HEK293 (cell line): ENCODE data around the gene BCL2L11.

Experiments
- CTCF ChIA-PET: fragments of 350-600 bp; formaldehyde crosslinking; extraction: SDS; loops from one replicate; lab custom pipeline; 2021; ENCODE audit warnings: antibody characterized with exemption; lab: Yijun Ruan, JAX
- POLR2A ChIA-PET: fragments of 300-600 bp; formaldehyde crosslinking; extraction: SDS; loops from one replicate; lab custom pipeline; 2020; ENCODE audit warnings: antibody characterized with exemption, inconsistent platforms; lab: Yijun Ruan, JAX
- H3K27ac ChIP-seq: fragments of 200-500 bp; sonication (Bioruptor generic); 2 replicates; pipeline ENCODE4 v1.5.1; 2014; ENCODE audit warnings: low read depth, low read length, control low read depth, inconsistent platforms; ENCODE audit errors: extremely low read depth
- H3K36me3 ChIP-seq, 2 experiments: fragments of 200-500 bp in 1 of 2; sonication (Bioruptor generic) in 1 of 2; 1 replicate in 1 of 2; 2 replicates in 1 of 2; pipeline ENCODE4 v1.5.1; 2014 to 2017; ENCODE audit warnings: inconsistent platforms in 2 of 2, low read length in 2 of 2; ENCODE audit not compliant: control insufficient read depth in 2 of 2, insufficient read depth in 1 of 2
- H3K4me1 ChIP-seq: fragments of 200-500 bp; sonication (Bioruptor generic); 2 replicates; pipeline ENCODE4 v1.5.1; 2014; ENCODE audit warnings: mild to moderate bottlenecking, low read length, inconsistent platforms; ENCODE audit not compliant: control insufficient read depth, insufficient read depth
- H3K4me3 ChIP-seq: 2 replicates; pipeline ENCODE4 v1.5.1; 2011; ENCODE audit warnings: low read depth, mild to moderate bottlenecking, control low read depth, low read length, moderate library complexity
- H3K9me3 ChIP-seq: fragments of 200-500 bp; sonication (Bioruptor generic); 2 replicates; pipeline ENCODE4 v1.5.1; 2014; ENCODE audit warnings: low read depth, low read length, inconsistent platforms; ENCODE audit not compliant: control insufficient read depth, insufficient read depth
- GLI2 ChIP-seq: fragments of 450-650 bp; formaldehyde crosslinking; IDR thresholded peaks from 2 replicates; pipeline ENCODE4; 2017; ENCODE audit warnings: missing biosample characterization, missing genetic modification characterization, low read depth, borderline replicate concordance
- KLF17 ChIP-seq: fragments of 450-650 bp; formaldehyde crosslinking; IDR thresholded peaks from 2 replicates; pipeline ENCODE4 v1.5.1; 2016; ENCODE audit warnings: missing biosample characterization, missing genetic modification characterization
- SP3 ChIP-seq: fragments of 450-650 bp; formaldehyde crosslinking; IDR thresholded peaks from 2 replicates; pipeline ENCODE4 v1.5.1; 2016; ENCODE audit warnings: missing biosample characterization, missing genetic modification characterization
- SP7 ChIP-seq: fragments of 450-650 bp; formaldehyde crosslinking; IDR thresholded peaks from 2 replicates; pipeline ENCODE4 v1.5.1; 2016; ENCODE audit warnings: missing biosample characterization, missing genetic modification characterization
- ZBTB20 ChIP-seq: fragments of 450-650 bp; formaldehyde crosslinking; IDR thresholded peaks from 2 replicates; pipeline ENCODE4 v1.5.1; 2016; ENCODE audit warnings: missing biosample characterization, missing genetic modification characterization
- ZBTB21 ChIP-seq: fragments of 450-650 bp; formaldehyde crosslinking; IDR thresholded peaks from 2 replicates; pipeline ENCODE4 v1.5.1; 2017; ENCODE audit warnings: missing biosample characterization, missing genetic modification characterization
- ZFP3 ChIP-seq: fragments of 450-650 bp; formaldehyde crosslinking; IDR thresholded peaks from 2 replicates; pipeline ENCODE4 v1.5.1; 2016; ENCODE audit warnings: low read depth, missing biosample characterization, missing genetic modification characterization
- ZNF140 ChIP-seq: fragments of 450-650 bp; formaldehyde crosslinking; IDR thresholded peaks from 2 replicates; pipeline ENCODE4 v1.5.1; 2016; ENCODE audit warnings: missing biosample characterization, missing genetic modification characterization
- ZNF211 ChIP-seq: fragments of 450-650 bp; formaldehyde crosslinking; IDR thresholded peaks from 2 replicates; pipeline ENCODE4 v1.5.1; 2016; ENCODE audit warnings: low read depth, missing biosample characterization, missing genetic modification characterization
- ZNF223 ChIP-seq: fragments of 450-650 bp; formaldehyde crosslinking; IDR thresholded peaks from 2 replicates; pipeline ENCODE4 v1.5.1; 2016; ENCODE audit warnings: missing biosample characterization, missing genetic modification characterization
- ZNF24 ChIP-seq: fragments of 450-650 bp; formaldehyde crosslinking; IDR thresholded peaks from 2 replicates; pipeline ENCODE4 v1.5.1; 2016; ENCODE audit warnings: missing biosample characterization, missing genetic modification characterization
- ZNF37A ChIP-seq: fragments of 450-650 bp; IDR thresholded peaks from 2 replicates; pipeline ENCODE4 v1.5.1; 2018; ENCODE audit warnings: missing biosample characterization, missing genetic modification characterization
- ZNF404 ChIP-seq: fragments of 450-650 bp; formaldehyde crosslinking; IDR thresholded peaks from 2 replicates; pipeline ENCODE4 v1.5.1; 2017; ENCODE audit warnings: missing biosample characterization, missing genetic modification characterization
- ZNF433 ChIP-seq: fragments of 450-650 bp; formaldehyde crosslinking; IDR thresholded peaks from 2 replicates; pipeline ENCODE4 v1.5.1; 2016; ENCODE audit warnings: missing biosample characterization, missing genetic modification characterization, low read depth
- ZNF548 ChIP-seq: fragments of 450-650 bp; formaldehyde crosslinking; IDR thresholded peaks from 2 replicates; pipeline ENCODE4 v1.5.1; 2016; ENCODE audit warnings: missing biosample characterization, missing genetic modification characterization
- ZNF654 ChIP-seq: fragments of 450-650 bp; formaldehyde crosslinking; IDR thresholded peaks from 2 replicates; pipeline ENCODE4 v1.5.1; 2016; ENCODE audit warnings: low read depth, missing biosample characterization, missing genetic modification characterization
- ZNF747 ChIP-seq: fragments of 450-650 bp; formaldehyde crosslinking; IDR thresholded peaks from 2 replicates; pipeline ENCODE4 v1.5.1; 2016; ENCODE audit warnings: missing biosample characterization, missing genetic modification characterization
- ZNF837 ChIP-seq: fragments of 450-650 bp; formaldehyde crosslinking; IDR thresholded peaks from 2 replicates; pipeline ENCODE4 v1.5.1; 2016; ENCODE audit warnings: missing biosample characterization, missing genetic modification characterization
- TF ChIP-seq, protein P1 (sequence below): fragments of 450-650 bp; formaldehyde crosslinking; IDR thresholded peaks from 2 replicates; pipeline ENCODE4 v1.5.1; 2016; ENCODE audit warnings: missing biosample characterization, missing genetic modification characterization
- TF ChIP-seq, protein P2 (sequence below): fragments of 450-650 bp; formaldehyde crosslinking; conservative IDR thresholded peaks from 2 replicates; pipeline ENCODE4 v1.5.1; 2016; ENCODE audit warnings: low read depth, missing biosample characterization, missing genetic modification characterization
- TF ChIP-seq, protein P3 (sequence below): fragments of 450-650 bp; formaldehyde crosslinking; IDR thresholded peaks from 2 replicates; pipeline ENCODE4 v1.5.1; 2016; ENCODE audit warnings: missing biosample characterization, missing genetic modification characterization, low read depth
- TF ChIP-seq, protein P4 (sequence below): fragments of 450-650 bp; formaldehyde crosslinking; IDR thresholded peaks from 2 replicates; pipeline ENCODE4 v1.5.1; 2017; ENCODE audit warnings: missing biosample characterization, missing genetic modification characterization

Gene BCL2L11

DNA sequence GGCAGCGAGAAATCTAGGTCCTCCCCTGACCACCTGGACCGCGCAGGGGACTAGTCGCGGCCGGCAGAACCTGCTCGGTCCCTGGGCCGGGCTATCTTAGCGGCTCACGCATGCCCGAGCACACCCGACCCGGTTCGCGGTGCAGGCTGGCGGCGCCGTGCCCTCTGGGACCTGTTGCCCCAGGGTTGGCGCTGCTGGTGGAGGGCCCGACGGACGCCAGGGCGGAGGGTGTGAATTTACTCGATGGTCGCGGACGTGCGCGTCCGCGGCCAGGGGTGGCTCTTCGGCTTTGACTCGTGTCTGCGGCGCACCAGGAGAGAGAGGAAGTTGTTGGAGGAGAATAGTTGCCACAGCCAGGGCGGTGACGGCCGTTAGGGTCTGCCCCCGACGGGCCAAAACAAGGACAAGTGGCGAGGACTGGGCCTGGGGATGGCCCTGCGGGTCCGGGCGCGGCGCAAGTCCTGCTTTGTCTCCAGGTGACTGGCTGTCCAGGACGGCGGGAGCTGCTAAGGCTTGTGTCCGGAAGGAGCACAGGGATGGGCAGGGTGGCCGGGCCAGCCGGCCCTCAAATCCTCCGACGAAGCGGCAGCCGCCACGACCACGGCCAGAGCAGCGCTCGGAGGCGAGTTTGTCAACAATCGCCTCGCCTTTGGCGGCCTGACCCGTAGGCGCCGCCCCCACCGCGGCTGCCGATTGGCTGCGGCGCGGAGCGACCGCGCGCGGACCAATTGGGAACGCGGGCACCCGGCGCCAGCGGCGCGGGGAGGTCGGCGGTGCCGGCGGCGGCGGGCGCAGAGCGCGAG lies 1.3 kb downstream of the BCL2L11 start (continued):
- TF ChIP-seq, protein P1, sequence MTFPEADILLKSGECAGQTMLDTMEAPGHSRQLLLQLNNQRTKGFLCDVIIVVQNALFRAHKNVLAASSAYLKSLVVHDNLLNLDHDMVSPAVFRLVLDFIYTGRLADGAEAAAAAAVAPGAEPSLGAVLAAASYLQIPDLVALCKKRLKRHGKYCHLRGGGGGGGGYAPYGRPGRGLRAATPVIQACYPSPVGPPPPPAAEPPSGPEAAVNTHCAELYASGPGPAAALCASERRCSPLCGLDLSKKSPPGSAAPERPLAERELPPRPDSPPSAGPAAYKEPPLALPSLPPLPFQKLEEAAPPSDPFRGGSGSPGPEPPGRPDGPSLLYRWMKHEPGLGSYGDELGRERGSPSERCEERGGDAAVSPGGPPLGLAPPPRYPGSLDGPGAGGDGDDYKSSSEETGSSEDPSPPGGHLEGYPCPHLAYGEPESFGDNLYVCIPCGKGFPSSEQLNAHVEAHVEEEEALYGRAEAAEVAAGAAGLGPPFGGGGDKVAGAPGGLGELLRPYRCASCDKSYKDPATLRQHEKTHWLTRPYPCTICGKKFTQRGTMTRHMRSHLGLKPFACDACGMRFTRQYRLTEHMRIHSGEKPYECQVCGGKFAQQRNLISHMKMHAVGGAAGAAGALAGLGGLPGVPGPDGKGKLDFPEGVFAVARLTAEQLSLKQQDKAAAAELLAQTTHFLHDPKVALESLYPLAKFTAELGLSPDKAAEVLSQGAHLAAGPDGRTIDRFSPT (tag by site-specific recombination), result peak; percentile 87
- 0 out of 2 replicates have a peak, but pooled peaks have one; percentile 39 for TF ChIP-seq SP7 (tag by site-specific recombination)

- Histone ChIP-seq H3K9me3 (no peaks in the 10 kb centered on the region), H3K4me3 (peak overlapping the region; percentile 86), H3K4me1 (peaks cover 20% of the 10 kb centered on the region; the same call in 1 of the 2 replicates), H3K27ac (peak overlapping the region; percentile 92), H3K36me3 (peaks cover 27 to 42% of the 10 kb centered on the region in 2 experiments)
- ChIA-PET CTCF (interaction anchor here (0.6 kb wide), 1 partner anchor 93 kb away, joined by 3 read pairs; no protein-coding TSS in a partner anchor), POLR2A (interaction anchor here (0.9 kb wide), 1 partner anchor 65 kb away, joined by 3 read pairs; no protein-coding TSS in a partner anchor)
- TF ChIP-seq, protein P2, sequence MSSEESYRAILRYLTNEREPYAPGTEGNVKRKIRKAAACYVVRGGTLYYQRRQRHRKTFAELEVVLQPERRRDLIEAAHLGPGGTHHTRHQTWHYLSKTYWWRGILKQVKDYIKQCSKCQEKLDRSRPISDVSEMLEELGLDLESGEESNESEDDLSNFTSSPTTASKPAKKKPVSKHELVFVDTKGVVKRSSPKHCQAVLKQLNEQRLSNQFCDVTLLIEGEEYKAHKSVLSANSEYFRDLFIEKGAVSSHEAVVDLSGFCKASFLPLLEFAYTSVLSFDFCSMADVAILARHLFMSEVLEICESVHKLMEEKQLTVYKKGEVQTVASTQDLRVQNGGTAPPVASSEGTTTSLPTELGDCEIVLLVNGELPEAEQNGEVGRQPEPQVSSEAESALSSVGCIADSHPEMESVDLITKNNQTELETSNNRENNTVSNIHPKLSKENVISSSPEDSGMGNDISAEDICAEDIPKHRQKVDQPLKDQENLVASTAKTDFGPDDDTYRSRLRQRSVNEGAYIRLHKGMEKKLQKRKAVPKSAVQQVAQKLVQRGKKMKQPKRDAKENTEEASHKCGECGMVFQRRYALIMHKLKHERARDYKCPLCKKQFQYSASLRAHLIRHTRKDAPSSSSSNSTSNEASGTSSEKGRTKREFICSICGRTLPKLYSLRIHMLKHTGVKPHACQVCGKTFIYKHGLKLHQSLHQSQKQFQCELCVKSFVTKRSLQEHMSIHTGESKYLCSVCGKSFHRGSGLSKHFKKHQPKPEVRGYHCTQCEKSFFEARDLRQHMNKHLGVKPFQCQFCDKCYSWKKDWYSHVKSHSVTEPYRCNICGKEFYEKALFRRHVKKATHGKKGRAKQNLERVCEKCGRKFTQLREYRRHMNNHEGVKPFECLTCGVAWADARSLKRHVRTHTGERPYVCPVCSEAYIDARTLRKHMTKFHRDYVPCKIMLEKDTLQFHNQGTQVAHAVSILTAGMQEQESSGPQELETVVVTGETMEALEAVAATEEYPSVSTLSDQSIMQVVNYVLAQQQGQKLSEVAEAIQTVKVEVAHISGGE (tag by site-specific recombination), result no peak
- TF ChIP-seq ZNF747 (tag by site-specific recombination), result no peak
- TF ChIP-seq ZNF37A (tag by site-specific recombination), result no peak
- no peak for TF ChIP-seq GLI2 (tag by site-specific recombination)
- TF ChIP-seq ZNF837 (tag by site-specific recombination), result no peak
- TF ChIP-seq ZNF223 (tag by site-specific recombination), result no peak
- no peak for TF ChIP-seq ZNF654 (tag by site-specific recombination)
- TF ChIP-seq, protein P3, sequence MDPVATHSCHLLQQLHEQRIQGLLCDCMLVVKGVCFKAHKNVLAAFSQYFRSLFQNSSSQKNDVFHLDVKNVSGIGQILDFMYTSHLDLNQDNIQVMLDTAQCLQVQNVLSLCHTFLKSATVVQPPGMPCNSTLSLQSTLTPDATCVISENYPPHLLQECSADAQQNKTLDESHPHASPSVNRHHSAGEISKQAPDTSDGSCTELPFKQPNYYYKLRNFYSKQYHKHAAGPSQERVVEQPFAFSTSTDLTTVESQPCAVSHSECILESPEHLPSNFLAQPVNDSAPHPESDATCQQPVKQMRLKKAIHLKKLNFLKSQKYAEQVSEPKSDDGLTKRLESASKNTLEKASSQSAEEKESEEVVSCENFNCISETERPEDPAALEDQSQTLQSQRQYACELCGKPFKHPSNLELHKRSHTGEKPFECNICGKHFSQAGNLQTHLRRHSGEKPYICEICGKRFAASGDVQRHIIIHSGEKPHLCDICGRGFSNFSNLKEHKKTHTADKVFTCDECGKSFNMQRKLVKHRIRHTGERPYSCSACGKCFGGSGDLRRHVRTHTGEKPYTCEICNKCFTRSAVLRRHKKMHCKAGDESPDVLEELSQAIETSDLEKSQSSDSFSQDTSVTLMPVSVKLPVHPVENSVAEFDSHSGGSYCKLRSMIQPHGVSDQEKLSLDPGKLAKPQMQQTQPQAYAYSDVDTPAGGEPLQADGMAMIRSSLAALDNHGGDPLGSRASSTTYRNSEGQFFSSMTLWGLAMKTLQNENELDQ (tag by site-specific recombination), result no peak
- peak; percentile 18; the same call in 1 of the 2 replicates for TF ChIP-seq SP3 (tag by site-specific recombination)
- TF ChIP-seq KLF17 (tag by site-specific recombination), result peak; percentile 56; the same call in 1 of the 2 replicates
- TF ChIP-seq ZFP3 (tag by site-specific recombination), result no peak
- TF ChIP-seq ZNF24 (tag by site-specific recombination), result no peak
- no peak for TF ChIP-seq ZNF548 (tag by site-specific recombination)
- TF ChIP-seq ZBTB20 (tag by site-specific recombination), result peak; percentile 66
- TF ChIP-seq ZNF140, result no peak
- peak; percentile 67; the same call in 1 of the 2 replicates for TF ChIP-seq ZBTB21 (tag by site-specific recombination)
- no peak for TF ChIP-seq ZNF433 (tag by site-specific recombination)
- no peak for TF ChIP-seq ZNF404 (tag by site-specific recombination)
- TF ChIP-seq, protein P4, sequence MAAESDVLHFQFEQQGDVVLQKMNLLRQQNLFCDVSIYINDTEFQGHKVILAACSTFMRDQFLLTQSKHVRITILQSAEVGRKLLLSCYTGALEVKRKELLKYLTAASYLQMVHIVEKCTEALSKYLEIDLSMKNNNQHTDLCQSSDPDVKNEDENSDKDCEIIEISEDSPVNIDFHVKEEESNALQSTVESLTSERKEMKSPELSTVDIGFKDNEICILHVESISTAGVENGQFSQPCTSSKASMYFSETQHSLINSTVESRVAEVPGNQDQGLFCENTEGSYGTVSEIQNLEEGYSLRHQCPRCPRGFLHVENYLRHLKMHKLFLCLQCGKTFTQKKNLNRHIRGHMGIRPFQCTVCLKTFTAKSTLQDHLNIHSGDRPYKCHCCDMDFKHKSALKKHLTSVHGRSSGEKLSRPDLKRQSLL (tag by site-specific recombination), result 0 out of 2 replicates have a peak, but pooled peaks have one; percentile 49
- TF ChIP-seq ZNF211 (tag by site-specific recombination), result no peak
These were observed 2.1 kb downstream of the BCL2L11 start for GRCh38 chr2:111122631-111123421.
